NCI-H748 (cell line): ENCODE measurements around the gene OR8S1.
"Not testable (repeated sequence)": the region's sequence is repeated elsewhere in the genome, so short reads cannot be mapped to it uniquely, and the experiment has no call there.

ENCODE experiments used
- DNase-seq: peaks from one replicate; lab custom pipeline; 2025; ENCODE audit not compliant: unreplicated experiment; lab: John Stamatoyannopoulos, UW

The OR8S1 gene, protein sequence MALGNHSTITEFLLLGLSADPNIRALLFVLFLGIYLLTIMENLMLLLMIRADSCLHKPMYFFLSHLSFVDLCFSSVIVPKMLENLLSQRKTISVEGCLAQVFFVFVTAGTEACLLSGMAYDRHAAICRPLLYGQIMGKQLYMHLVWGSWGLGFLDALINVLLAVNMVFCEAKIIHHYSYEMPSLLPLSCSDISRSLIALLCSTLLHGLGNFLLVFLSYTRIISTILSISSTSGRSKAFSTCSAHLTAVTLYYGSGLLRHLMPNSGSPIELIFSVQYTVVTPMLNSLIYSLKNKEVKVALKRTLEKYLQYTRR

GRCh38 chr12:48525332-48525731 is at the start of gene OR8S1:
OR8S1 (plus strand) TSS chr12:48525632; CDS start chr12:48525632, 0 bp downstream.
- DNase-seq, result no peak

DNA sequence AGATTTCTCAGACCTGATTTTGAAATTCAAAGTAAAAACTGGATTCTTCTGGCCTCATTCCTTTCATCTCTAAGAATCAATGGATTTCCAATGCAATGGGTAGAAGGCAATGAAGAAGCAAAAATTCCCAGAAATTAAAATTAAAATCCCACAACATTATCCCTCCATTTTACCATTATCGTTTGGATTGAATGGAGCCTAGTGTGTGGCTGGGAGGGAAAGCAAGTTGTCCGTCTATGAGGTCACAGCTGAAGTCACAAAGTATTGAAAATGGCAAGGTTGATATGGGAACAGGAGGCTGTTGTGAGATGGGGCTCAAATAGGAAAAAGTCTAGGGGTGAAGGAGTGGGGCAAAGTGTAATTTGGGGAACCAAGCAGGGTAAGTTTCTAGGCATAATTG is 43.2 kb upstream of the OR8S1 start, which contains the start of gene C12orf54:
Gene C12orf54, plus strand, starts transcription at position 301 of the 400 bp plus-strand sequence. CDS start 799 bp downstream, outside the sequence.
- DNase-seq, result no peak

DNA sequence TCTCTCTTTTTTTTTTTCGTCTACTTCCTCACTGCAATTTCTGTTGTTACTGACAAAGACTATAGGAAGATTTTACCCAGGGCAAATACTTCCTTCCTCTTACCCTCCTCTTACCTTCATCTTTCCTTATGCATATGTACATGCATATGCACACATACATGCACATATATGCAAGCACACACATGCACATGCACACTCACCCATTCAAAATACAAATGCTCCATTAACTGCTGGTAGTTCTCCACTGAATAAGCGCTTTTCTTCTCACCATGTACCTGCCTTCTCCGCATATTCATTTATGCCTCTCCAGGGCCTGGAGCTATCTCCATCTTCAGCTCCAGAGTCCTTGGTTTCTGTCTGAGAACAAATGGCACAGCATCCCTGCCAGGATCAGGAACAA is 42.5 kb upstream of the OR8S1 start:
- no peak for DNase-seq

DNA sequence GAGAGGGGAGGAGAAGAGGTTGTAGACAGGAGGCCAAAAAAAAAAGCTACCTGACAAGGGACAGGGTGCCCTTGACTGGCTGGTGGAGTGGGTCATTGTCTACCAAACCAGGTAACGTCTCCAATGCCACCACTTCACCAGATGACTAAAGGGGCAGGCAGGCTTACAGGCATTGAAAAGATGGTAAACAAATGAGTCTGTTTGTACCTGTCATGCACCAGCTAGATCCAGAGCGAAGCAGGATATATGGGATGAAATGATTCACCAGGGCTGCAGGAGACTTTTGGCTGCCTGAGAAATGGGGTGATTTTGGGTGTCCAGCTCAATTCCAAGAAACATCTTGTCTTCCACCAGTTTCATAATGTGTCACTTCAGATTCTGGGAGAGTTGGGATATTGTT is 39.2 kb upstream of the OR8S1 start:
- DNase-seq, result no peak

- DNase-seq, result no peak
Measured at GRCh38 chr12:48486679-48487078, 38.8 kb upstream of the OR8S1 start.

DNA sequence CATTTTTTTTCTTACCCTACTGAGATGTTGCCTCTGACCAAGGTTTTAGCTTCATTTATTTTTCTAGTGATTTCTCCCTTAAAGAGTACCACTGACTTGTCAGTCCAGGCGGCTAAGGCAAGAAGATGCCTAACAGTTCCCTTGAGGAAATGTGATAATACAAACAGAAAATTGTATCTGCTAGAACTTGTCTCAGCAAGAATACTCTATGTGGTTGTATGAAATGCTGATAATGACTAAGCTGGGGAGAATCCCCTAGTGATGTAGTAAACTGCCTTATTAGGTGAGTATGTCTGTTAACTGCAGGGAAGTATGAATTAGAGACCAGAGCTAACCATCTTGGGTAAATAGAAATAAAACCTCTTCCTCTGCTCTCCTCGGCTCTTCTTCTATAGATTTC is 36.4 kb upstream of the OR8S1 start:
- no peak for DNase-seq

GRCh38 chr12:48489456-48489855 is 36.0 kb upstream of the OR8S1 start:
- not testable (repeated sequence) for DNase-seq

DNA sequence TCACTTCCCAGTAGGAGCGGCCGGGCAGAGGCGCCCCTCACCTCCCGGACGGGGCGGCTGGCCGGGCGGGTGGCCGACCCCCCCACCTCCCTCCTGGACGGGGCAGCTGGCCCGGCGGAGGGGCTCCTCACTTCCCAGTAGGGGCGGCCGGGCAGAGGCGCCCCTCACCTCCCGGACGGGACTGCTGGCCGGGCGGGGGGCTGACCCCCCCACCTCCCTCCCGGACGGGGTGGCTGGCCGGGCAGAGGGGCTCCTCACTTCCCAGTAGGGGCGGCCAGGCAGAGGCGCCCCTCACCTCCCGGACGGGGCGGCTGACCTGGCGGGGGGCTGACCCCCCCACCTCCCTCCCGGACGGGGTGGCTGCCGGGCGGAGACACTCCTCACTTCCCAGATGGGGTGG is 25.2 kb upstream of the OR8S1 start:
- not testable (repeated sequence) for DNase-seq

DNA sequence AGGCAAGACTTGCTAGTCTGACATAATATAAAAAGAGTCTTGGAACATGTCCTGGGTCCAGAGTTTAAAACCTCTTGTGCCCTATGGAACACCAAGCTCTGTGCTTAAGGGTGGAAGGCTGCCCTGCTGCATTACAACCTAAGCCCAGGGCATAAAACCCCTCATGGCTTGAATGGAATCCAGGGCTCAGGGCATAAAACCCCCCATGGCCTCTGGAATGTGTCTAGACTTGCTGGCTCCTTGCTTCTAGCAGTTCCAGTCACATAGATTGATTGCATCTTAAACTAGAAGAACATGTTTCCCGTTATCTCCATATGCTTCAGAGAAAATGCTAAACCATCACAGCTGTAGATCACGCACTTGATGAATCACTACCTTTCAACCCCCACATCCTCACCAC is 18.6 kb upstream of the OR8S1 start:
- DNase-seq, result not testable (repeated sequence)

GRCh38 chr12:48508987-48509386 is 16.4 kb upstream of the OR8S1 start:
- no peak for DNase-seq

- DNase-seq, result no peak
Measured at GRCh38 chr12:48510111-48510510, 15.3 kb upstream of the OR8S1 start.

DNA sequence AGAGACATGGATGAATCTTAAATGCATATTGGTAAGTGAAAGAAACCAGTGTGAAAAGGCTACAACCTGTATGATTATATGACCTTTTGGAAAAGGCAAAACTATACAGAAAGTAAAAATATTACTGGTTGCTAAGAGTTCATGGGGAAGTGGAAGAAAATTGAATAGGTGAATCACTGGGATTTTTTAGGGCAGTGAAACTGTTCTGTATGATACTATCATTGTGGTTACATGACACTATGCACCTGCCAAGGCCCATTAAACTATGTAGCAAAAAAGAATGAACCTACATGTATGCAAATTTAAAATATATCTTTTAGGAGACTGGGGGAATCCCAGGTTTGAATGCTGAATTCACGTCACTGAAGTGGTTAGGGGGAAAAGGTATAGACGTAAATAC is 12.6 kb upstream of the OR8S1 start:
- no peak for DNase-seq

DNA sequence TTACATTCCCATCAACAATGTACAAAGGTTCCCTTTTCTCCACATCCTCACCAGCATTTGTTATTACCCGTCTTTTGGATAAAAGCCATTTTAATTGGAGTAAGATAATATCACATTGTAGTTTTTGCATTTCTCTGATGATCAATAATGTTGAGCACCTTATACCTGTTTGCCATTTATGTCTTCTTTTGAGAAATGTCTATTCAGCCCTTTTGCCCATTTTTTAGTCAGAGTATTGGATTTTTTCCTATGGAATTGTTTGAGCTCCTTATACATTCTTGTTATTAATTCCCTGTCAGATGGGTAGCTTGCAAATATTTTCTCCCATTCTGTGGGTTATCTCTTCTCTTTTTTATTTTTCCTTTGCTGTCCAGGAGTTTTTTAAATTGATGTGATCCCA is 10.7 kb upstream of the OR8S1 start:
- DNase-seq, result no peak

DNA sequence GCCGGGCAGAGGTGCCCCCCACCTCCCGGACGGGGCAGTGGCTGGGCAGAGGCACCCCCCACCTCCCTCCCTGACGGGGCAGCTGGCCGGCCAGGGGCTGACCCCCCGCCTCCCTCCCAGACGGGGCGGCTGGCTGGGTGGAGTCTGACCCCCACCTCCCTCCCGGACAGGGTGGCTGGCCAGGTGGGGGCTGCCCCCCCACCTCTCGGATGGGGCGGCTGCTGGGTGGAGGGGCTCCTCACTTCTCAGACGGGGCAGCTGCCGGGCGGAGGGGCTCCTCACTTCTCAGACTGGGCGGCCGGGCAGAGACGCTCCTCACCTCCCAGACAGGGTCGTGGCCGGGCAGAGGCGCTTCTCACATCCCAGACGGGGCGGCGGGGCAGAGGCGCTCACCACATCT is 5.1 kb upstream of the OR8S1 start:
- not testable (repeated sequence) for DNase-seq

GRCh38 chr12:48527891-48528670 is 2.6 kb downstream of the OR8S1 start:
- no peak for DNase-seq

- no peak for DNase-seq
Measured at GRCh38 chr12:48532601-48533000, 7.2 kb downstream of the OR8S1 start.

DNA sequence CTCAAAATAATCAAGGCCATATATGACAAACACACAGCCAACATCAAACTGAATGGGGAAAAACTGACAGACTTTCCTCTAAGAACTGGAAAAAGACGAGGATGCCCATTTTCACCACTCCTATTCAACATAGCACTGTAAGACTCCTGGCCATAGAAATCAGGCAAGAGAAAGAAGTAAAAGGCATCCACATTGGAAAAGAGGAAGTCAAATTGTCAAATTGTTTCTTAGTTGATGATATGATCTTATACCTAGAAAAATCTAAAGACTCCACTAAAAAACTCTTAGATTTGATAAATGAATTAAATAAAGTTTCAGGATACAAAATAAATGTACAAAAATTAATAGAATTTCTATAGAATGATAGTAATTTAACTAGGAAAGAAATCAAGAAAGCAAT is 11.2 kb downstream of the OR8S1 start:
- DNase-seq, result no peak

DNA sequence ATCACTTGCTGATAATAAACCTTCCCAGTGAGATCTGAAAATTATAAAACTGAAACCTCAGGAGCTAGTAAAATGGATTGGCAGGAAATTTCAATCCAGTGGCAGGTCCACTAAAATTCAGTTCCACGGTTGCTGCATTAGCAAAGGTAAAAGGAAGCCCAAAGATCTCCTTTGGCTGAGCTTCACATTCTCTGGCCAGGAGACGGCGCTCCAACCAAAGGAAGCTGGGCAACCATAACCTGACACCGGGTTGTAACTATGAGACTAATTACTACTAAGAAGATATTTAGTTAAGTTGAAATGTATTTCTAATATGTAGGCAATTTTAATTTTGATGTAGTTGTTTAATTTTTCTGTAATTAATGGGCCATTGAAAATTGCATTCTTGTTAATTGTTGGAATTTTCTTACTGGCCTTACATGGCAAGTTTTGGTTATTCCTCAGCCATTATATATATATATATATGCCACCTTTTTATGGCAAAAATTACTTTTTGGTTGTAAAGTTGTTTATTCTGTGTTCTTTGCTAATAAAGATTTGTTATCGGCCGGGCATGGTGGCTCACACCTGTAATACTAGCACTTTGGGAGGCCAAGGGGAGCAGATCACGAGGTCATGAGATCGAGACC is 17.0 kb downstream of the OR8S1 start:
- peak; percentile 55 for DNase-seq

DNA sequence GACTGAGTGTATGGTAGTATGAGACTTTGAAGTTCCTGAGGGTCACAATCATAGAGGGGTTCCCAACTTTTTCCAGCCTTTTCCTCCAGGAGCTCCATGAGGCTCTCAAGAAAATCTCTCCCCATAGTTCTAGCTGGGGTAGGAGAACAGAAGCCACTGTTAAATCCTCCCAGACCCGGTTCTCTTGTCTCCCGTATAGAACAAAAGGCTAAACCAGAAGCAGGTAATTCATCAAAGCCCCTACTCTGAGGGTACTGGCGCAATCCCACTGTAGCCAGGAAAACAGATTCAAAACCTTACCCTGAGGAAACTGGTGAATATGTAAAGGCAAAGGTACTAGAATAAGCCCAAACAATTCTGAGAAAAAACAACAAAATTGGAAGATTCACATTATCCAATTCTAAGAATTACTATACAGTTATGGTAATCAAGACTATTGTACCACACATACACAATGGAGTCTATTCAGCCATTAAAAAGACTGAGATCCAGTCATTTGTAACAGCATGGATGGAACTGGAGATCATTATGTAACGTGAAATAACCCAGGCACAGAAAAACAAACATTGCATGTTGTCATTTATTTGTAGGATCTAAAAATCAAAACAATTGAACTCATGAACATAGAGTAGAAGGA is 20.5 kb downstream of the OR8S1 start:
- DNase-seq, result no peak

GRCh38 chr12:48547012-48547411 is 21.6 kb downstream of the OR8S1 start:
- not testable (repeated sequence) for DNase-seq

DNA sequence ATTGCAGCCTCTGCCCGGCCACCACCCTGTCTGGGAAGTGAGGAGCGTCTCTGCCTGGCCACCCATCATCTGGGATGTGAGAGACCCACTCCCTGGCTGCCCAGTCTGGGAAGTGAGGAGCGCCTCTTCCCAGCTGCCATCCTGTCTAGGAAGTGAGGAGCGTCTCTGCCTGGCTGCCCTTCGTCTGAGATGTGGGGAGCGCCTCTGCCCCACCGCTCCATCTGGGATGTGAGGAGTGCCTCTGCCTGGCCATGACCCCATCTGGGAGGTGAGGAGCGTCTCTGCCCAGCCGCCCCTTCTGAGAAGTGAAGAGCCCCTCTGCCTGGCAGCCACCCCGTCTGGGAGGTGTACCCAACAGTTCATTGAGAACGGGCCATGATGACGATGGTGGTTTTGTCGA is 26.2 kb downstream of the OR8S1 start:
- DNase-seq, result not testable (repeated sequence)
